ENCODE measurements around the gene COL26A1.
A peak's percentile ranks its signal among the peaks of the same experiment; 100 is the strongest.

The COL26A1 gene

DNA sequence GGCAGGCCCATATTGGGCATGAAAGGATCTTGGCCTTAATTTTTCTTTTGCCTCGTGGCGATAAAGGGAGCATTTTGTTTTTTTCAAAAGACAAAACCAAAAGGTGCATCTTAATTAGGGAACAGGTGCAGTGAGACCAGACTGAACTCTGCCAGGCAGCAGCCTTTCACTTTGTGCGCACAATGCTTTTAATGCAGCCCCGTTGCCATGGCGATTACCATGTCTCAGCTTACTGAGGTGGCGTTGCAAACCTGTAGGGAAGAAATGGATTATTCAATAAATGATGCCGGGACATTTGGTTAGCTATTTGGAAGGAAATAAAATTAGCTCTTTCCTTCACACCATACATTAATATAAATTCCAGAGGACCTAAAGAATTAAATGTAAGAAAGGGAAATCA is 204.6 kb downstream of the COL26A1 start:
- no peak for DNase-seq (ENCODE audit: low read depth in 2 of 2)

DNA sequence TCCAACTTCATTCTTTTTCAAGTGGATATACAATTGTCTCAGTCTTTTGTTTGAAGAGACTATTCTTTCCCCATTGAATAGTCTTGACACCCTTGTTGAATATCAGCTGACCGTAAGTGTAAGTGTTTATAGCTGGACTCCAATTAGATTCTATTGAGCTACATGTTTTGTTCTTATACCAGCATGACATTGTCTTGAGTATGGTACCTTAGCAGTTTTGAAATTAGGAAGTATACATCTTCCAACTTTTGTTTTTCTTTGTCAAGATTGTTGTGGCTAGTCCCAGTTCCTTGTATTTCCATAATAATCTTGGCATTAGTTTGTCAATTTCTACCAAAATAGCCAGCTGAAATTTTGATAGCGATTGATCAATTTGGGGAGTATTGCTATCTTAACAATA is 209.5 kb downstream of the COL26A1 start:
- DNase-seq (ENCODE audit: low read depth in 2 of 2), result no peak

DNA sequence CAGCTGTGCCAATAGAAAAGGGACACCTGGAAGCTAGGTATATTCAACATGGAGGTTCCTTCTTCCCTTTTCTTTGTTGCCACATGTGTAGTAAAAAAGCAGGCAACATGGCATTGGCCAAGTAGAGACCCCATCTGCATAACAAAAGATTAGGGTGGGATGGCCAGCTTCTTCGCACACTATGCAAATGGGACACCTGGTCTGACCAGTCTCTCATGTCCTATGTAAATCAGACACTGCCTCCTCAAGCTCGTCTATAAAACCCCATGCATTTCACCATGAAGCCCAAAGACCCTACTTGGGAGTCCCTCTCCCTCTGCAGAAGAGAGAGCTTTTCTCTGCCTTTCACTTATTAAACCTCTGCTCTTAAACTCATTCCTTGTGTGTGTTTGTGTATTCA is 212.5 kb downstream of the COL26A1 start:
- DNase-seq (ENCODE audit: low read depth in 2 of 2), result no peak

DNA sequence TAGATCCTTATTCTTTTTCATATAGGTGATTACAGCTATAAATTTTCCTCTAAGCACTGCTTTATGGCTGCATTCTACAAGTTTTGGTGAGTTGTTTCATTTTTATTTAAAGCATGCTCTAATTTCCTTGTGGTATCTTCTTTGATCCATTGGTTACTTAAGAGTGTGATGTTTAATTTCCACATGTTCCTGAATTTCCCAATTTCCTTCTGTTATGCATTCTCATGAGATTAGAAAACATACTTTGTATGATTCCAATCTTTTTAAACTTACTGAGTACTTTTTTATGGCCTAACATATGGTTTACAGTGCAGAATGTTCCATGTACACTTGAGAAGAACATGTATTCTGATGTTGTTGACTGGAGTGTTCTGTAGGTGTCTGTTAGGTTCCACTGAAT is 213.0 kb downstream of the COL26A1 start:
- DNase-seq (ENCODE audit: low read depth in 2 of 2), result peak in 1 of 2 experiments; percentile 9

DNA sequence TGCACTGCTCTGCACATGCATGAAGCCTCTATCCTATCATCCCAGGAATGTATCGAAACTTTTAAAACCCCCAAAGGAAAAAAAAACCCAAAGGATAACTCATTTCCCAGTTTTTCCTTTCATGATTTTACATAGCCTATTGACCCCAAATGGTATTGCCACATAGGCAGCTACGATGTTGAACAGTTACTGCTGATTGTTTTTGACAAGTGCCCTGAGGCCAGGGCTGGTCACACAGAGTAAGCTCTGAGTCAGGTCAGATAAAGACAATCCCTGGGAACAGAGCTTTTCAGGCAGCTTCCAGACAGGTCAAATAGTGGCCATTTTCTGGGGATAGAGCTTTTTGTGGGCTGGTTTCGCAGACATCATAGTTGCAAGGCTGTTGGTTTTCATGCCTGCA is 214.3 kb downstream of the COL26A1 start:
- no peak for DNase-seq (ENCODE audit: low read depth in 2 of 2)

DNA sequence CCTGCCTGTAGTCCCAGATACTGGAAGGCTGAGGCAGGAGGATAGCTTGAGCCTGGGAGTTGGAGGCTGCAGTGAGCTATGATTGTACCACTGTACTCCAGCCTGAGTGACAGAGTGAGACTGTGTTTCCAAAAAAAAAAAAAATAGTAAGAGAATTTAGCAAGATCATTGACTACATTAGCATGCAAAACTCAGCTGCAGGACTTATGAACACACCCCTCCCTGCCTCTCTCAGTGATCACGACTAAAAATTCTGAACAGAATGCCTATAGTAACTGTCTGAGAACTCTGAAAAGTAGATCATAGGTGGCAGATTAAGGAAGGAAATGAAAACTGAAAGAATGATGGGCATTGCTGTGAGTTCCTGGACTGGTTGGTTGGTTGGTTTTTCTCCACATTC is 215.9 kb downstream of the COL26A1 start:
- DNase-seq (ENCODE audit: low read depth in 2 of 2), result no peak

DNA sequence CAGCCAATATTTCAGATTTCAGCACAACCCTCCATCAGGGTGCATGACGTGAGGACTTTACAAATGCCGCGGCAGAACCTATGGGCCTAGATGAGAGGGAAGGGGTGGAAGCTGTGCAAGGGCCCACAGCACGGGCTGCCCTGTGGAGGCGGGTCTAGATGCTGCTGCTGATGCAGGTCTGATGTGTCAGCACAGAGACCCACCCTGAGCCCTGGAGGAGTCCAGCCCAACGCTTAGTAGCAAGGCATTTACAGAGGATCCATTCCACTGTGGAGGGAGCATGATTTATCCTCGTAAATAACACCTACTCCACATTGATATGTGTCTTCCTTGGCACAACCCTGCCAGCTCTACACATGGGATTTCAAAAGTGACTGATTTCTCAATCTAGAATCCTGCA is 217.9 kb downstream of the COL26A1 start:
- no peak for DNase-seq (ENCODE audit: low read depth in 2 of 2)

DNA sequence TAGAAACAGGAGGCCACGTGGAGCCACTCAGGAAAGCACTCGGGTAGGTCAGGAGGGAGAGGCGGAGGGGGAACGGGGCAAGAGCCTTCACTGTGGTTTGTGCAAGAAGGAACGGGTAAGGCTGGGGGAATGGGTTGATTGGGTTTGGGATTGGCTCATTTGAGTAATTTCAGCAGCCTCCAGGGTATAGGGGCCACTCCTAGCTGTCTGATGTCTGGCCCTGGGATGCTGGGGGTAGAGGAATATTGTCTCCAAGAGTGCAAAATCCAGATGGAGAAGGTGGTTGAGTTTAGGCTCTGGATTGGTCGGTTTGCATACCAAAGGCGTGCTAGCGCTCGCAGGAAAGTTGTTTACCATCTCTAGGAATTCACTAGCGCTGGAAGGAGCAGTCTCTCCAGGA is 219.2 kb downstream of the COL26A1 start:
- no peak for DNase-seq (ENCODE audit: low read depth in 2 of 2)

DNA sequence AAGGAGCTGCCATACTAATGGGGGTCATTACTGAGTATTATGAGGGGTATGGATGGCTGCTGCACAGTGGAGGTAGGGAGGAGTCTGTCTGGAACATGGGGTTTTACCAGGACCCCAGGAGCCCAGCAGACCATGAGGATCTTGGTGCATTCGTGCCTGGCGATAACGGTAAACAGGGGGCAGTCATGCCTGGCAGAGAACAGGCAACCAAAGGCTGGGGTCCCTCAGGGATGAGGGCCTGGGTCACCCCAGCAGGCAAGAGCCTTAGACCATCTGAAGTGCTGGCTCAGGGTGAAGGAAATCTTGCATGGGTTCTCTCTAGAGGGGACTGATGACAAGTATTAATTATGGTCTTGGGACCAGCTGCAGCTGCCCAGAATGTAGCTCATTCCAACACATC is 220.3 kb downstream of the COL26A1 start:
- DNase-seq (ENCODE audit: low read depth in 2 of 2), result no peak

DNA sequence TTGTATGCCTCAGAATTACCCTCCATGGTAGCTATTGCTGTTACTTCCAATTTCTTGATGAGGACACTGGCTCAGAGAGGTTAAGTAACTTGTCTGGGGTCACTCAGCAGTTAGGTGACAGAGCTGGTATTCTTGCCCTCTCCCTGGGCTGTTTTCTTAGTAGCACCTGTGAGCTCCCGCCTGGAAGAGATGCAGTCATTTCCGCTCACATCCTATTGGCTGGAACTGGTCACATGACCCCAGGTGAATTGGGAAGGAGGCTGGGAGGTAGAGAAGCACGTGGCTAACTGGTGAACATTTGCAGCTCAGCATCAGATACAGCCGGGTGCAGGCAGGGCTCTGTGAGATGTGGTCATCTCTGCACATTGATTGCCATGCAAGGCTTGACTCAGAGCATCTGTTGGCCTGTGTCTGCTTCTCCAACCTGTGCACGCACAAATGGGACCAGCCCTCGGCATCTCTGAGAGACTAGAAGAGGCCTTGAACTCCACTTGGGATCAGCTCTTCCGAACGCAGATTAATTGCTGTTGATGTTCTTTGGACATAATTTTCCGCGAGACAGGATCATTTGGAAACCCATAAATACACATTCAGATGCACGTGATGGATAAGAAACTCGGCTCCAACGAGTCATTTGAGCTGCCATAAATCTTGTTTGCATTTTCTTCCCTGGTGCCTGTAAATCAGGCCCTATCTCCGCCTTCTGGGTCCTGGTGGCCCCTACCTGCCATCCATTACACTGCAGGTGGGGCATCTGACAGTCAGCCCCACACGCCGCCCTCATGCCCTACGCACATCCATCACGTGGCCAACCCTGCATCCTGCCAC is 223.6 kb downstream of the COL26A1 start:
- no peak for DNase-seq (ENCODE audit: low read depth in 2 of 2)

DNA sequence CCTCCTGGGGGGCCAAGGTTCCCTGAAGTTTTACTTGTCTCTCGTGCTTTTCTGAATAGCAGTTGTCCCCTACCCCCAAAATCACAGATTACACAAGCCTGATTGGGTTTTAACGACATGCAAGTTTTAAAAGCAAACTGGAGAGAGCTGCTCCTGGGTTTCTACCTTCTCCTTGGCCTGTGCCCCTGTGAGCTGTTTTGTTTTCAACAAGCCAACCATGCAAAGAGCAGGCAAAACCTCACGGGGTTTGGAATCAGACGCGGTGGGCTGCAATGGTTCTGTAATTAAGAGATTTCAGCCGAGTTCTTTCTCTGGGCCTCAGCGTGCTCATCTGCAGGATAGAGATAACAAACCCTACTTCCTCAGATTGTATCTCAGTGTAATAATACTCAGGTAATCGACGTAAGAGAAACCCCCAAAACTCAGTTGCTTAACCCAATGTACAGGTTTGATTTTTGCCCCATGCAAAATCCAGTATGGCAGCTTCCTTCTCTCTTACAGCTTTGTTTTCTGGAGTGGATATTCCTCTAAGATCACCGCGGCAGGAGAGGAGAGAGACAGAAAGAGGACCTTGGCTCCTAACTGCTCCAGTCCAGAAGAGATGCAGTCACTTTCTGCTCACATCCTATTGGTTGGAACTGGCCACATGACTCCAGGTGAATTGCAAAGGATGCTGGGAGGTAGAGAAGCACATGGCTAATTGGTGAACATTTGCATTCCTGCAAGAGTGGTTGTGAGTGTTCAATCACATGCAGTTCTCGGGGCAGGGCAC is 224.4 kb downstream of the COL26A1 start:
- no peak for DNase-seq (ENCODE audit: low read depth in 2 of 2)

DNA sequence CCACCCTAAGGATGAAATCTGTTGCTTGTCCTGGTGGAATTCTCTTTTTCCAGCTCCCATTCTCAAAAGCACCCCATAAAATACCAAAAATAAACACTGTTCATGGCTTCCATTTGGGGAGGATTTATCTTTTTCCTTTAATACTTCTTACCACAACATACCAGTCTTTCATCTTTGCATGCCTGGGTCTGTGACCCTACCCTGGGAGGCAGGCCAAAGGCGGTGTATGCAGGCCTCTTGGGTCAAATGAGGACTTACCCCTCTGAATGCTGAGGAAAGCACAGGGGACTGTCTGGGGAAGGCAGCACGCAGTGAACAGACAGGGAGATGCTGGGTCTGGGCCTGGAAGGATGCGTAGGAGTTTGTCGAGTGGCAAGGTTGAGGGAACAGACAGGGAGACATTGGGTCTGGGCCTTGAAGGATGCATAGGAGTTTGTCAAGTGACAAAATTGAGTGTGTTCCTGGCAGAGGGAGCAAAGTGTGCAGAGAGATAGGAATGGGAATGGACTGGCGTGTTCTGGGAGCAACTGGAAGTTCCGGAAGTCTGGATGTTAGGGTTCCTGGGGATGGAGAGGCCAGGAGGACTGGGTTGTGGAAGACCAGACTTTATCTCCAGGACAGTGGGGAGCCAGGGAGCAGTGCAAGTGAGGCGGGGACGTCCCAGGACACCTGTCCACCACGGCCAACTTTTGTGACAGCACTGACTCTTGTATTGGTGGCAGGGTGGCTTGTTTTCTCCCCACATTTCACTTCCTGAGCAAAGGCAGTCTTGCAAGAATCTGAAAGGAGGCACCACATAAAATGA is 225.7 kb downstream of the COL26A1 start:
- DNase-seq (ENCODE audit: low read depth in 2 of 2), result no peak

DNA sequence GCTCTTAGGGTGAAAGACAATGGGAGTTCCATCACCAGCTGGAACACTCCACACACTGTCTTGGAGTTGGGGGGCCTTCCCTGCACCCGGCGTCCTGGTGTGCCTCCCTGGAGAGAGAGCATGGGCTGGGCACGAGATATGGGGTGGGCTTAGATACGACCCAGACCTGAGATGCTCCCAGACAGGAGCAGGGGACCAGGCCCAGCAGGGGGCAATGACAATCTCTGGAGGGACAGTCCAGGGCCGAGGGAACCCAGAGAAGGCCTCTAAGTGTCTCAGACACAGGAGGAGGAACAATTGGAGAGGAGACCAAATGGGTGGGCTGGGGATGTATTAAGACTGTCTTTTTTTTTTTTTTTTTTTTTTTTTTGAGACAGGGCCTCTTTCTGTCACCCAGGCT is 226.4 kb downstream of the COL26A1 start:
- DNase-seq (ENCODE audit: low read depth in 2 of 2), result no peak

DNA sequence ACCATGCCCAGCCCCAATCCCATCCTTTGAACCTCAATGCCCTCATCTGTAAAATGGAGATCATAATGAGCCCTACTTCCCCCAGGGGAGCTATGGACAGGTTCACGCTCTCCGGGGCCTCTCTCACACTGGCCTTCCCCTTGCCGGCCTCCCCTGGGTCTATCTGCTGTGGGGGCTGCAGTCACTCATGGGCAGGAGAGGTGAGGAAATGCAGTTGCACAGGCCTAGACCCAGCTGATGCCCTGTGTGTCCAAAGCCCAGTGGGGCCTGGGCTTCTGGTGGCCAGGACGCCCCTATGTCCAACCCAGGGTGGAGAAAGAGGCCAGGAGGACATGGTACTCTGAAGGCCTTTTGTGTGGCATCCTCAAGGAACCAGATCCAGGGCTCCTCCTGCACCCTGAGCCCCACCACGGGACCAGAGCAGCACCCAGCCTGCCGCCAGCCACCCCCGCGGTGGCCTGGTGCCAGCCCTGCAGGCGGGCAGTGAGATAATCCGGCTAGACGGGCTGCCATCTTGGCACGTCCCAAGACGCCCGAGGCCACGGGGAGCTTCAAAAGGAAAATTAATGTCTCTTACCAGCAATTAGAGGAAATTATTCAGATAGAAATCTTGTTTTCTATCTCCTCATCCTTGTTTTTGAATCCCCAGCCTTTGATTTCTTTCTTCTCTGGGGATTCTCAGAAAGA is 227.4 kb downstream of the COL26A1 start:
- no peak for DNase-seq (ENCODE audit: low read depth in 2 of 2)

DNA sequence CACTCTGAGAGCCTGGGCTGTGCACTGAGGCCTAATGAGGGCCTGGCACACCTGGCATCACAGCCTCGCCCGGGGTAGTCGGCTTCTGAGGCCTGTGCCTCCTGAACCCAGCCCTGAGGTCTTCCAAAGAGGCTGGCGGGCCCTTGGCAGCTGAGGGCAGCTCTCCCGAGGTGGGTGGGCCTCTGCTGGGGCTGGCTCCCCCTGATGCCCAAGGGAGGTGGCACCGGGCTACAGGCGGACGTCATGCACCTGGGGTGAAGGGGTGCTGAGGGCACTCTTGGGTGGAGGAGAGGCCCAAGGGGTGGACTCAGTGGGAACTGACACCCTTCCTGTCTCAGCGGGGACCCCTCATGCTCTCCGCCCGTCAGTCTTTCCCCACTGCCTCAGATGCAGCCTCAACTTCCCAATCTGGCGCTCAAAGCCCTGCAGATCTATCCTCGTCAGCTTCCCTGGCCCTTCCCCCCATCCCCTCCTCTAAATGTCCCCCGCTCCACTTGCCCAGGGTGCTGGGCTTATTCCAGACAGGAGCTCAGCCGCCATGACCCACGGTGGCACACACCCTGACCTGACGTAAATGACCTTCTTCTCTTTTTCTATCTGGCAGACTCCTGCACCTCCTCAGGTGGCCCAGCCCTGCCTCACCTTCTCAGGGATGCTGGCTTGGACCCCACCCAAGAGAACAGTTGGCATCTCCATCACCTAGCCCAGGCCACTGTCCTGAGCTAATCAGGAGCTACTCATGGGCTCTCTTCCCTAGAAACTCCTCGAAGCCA is 228.2 kb downstream of the COL26A1 start:
- DNase-seq (ENCODE audit: low read depth in 2 of 2), result no peak

DNA sequence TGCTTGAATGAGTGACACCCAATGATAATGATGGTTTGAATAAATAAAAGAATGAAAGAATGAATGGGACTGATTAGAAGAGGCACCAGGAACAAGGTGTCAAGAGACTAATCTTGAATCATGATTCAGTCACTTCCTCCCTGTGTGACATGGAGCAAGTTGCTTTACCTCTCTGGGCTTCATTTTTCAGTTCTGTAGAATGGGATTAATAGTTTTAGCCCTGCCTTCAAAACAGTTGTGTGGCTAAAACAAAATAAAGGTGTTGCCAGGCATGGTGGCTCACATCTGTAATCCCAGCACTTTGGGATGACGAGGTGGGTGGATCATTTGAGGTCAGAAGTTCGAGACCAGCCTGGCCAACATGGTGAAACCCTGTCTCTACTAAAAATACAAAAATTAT is 228.8 kb downstream of the COL26A1 start:
- DNase-seq (ENCODE audit: low read depth in 2 of 2), result no peak

DNA sequence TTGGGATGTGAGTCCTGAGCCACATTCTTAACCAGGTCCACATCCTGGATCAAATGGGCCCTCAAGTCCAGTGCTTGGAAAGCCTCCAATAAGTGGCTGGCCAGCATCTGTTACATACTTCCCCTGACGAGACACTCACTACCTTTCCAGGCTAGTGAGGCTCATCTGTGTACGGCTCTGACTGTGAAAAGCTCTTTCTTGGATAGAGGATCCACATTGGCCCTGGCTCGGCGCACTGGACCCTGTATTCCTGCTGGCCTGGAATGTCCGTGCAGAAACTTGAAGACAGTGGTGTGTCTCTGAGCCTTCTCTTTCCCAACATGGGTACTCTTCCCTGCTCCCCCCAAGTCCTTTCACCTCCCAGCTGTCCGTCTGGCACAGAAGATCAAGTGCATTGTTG is 230.9 kb downstream of the COL26A1 start:
- no peak for DNase-seq (ENCODE audit: low read depth in 2 of 2)

DNA sequence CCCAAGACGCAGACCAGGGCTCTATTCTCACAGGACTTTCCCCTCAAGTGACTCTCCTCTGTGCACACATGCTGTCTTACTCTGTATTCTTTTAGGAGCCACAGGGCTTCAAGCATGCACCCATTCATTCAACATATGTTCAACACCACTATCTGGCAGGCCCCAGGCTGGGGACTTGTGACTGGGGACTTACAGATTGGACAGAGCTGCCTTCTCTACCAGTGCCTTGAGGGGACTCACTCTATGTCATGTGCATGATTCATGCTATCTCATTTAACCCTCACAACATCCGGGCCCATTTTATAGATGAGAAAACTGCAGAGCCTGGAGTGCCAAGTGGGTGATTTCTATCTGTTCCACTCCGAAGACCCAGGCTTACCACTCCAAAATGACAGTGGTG is 232.1 kb downstream of the COL26A1 start:
- DNase-seq (ENCODE audit: low read depth in 2 of 2), result no peak

DNA sequence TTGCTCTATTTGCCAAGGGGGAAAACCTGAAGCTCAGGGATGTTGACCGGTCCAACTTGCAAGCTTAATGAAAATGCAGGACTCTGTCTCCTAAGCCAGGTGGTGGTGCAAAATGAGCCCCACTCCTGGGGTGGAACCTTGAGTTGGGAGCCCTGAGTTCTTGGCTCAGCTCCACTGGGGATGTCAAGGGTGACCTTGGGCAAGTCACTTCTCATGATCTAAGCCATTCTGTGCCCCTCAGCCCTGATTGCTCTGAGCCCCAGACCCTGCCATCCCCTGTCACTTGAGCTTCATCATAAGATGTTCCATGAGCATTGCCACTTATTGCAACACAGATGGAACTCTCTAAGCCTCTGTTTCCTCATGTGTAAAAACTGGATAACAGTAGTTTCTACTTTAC is 232.6 kb downstream of the COL26A1 start:
- DNase-seq (ENCODE audit: low read depth in 2 of 2), result no peak

DNA sequence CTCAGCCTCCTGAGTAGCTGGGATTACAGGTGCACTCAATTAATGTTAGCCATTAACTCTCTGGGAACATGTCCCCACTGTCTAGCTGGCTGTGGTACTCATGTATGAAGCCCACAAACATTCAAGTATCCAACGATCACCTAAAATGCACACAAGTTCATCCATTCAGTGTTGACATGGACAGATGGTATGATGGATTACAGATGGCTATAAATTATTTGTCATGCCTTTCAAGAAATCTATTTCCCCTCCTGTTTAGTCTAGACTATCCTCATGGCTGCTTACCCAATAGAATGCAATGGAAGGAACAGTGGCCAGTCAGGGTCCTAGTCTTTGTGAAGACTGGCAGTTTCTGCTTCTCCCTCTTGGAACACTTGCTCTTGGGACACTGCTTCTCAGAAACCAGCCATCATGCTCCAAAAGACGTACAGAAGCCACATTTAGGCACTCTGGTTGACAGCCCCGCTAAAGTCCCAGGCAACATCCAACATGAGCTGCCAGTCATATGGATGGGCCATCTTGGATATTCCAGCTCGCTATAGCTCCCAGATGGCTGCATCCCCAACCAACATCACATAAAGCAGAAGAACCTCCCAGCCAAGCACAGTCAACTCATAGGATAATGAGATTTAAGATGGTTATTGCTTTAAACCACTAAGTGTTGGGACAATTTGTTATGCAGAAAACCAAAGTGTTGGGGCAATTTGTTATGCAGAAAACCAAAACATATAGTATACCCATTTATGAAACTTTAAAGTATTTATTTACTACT is 233.3 kb downstream of the COL26A1 start:
- no peak for DNase-seq (ENCODE audit: low read depth in 2 of 2)
